HL-60 (cell line): ENCODE results near the gene TTC28.

Experiments
- POLR2AphosphoS5 ChIP-seq: IDR thresholded peaks from 2 replicates; pipeline ENCODE4 v1.6.1; 2012; ENCODE audit warnings: low read depth
- TF ChIP-seq, protein P1 (sequence below): IDR thresholded peaks from one replicate; pipeline ENCODE4 v1.5.1; 2011; ENCODE audit warnings: low read length, control low read depth, inconsistent platforms; ENCODE audit not compliant: insufficient read depth

GRCh38 chr22:27998511-27999410 lies 680.9 kb downstream of the TTC28 start:
- TF ChIP-seq, protein P1, sequence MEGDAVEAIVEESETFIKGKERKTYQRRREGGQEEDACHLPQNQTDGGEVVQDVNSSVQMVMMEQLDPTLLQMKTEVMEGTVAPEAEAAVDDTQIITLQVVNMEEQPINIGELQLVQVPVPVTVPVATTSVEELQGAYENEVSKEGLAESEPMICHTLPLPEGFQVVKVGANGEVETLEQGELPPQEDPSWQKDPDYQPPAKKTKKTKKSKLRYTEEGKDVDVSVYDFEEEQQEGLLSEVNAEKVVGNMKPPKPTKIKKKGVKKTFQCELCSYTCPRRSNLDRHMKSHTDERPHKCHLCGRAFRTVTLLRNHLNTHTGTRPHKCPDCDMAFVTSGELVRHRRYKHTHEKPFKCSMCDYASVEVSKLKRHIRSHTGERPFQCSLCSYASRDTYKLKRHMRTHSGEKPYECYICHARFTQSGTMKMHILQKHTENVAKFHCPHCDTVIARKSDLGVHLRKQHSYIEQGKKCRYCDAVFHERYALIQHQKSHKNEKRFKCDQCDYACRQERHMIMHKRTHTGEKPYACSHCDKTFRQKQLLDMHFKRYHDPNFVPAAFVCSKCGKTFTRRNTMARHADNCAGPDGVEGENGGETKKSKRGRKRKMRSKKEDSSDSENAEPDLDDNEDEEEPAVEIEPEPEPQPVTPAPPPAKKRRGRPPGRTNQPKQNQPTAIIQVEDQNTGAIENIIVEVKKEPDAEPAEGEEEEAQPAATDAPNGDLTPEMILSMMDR = no peak
- no peak for TF ChIP-seq POLR2AphosphoS5
